RWPE2 (cell line): ENCODE results near the gene WDR88.
"Not testable (repeated sequence)": the region's sequence is repeated elsewhere in the genome, so short reads cannot be mapped to it uniquely, and the experiment has no call there.

Source experiments
- ATAC-seq: fragments of 200-7000 bp; cut with Tn5 transposase; 3 replicates; pipeline ENCODE4 v1.9.1; 2021; ENCODE audit warnings: low read depth
- DNase-seq: peaks from one replicate; pipeline ENCODE4 v3.0.0-alpha.2; 2020; ENCODE audit warnings: low spot score
- H3K27ac ChIP-seq: fragments of 450-650 bp; 2 replicates; pipeline ENCODE4 v1.5.1; 2017; ENCODE audit warnings: mild to moderate bottlenecking; ENCODE audit not compliant: poor library complexity, severe bottlenecking
- H3K27me3 ChIP-seq: fragments of 250-450 bp; sonication (Bioruptor Pico); 2 replicates; pipeline ENCODE4 v1.5.1; 2021; ENCODE audit warnings: mild to moderate bottlenecking, moderate library complexity; ENCODE audit not compliant: insufficient read depth, poor library complexity, severe bottlenecking
- H3K36me3 ChIP-seq: fragments of 250-450 bp; sonication (Bioruptor Pico); 2 replicates; pipeline ENCODE4 v1.5.1; 2020; ENCODE audit warnings: low read depth, mild to moderate bottlenecking, moderate library complexity
- H3K4me1 ChIP-seq: fragments of 250-450 bp; sonication (Bioruptor Pico); 2 replicates; pipeline ENCODE4 v1.5.1; 2021; ENCODE audit warnings: mild to moderate bottlenecking, moderate library complexity; ENCODE audit not compliant: insufficient read depth, poor library complexity, severe bottlenecking
- H3K4me3 ChIP-seq: fragments of 250-450 bp; sonication (Bioruptor Pico); 2 replicates; pipeline ENCODE4 v1.5.1; 2021; ENCODE audit warnings: mild to moderate bottlenecking, moderate library complexity; ENCODE audit not compliant: severe bottlenecking
- H3K9me3 ChIP-seq: fragments of 250-450 bp; sonication (Bioruptor Pico); 2 replicates; pipeline ENCODE4 v1.5.1; 2021; ENCODE audit warnings: mild to moderate bottlenecking, moderate library complexity; ENCODE audit not compliant: severe bottlenecking
- TF ChIP-seq, protein P1 (sequence below): fragments of 450-650 bp; IDR thresholded peaks from one replicate; pipeline ENCODE4 v1.5.1; 2017; ENCODE audit warnings: mild to moderate bottlenecking, moderate library complexity; ENCODE audit not compliant: poor library complexity, severe bottlenecking

The WDR88 gene

GRCh38 chr19:33159149-33159548, 27.2 kb downstream of the WDR88 start:
- DNase-seq = no peak
- Histone ChIP-seq H3K36me3 (no peaks in the 10 kb centered on the region), H3K27ac (no peak overlapping the region), H3K4me3 (no peak overlapping the region), H3K9me3 (no peaks in the 10 kb centered on the region), H3K27me3 (no peaks in the 10 kb centered on the region), H3K4me1 (no peaks in the 10 kb centered on the region)
- TF ChIP-seq, protein P1, sequence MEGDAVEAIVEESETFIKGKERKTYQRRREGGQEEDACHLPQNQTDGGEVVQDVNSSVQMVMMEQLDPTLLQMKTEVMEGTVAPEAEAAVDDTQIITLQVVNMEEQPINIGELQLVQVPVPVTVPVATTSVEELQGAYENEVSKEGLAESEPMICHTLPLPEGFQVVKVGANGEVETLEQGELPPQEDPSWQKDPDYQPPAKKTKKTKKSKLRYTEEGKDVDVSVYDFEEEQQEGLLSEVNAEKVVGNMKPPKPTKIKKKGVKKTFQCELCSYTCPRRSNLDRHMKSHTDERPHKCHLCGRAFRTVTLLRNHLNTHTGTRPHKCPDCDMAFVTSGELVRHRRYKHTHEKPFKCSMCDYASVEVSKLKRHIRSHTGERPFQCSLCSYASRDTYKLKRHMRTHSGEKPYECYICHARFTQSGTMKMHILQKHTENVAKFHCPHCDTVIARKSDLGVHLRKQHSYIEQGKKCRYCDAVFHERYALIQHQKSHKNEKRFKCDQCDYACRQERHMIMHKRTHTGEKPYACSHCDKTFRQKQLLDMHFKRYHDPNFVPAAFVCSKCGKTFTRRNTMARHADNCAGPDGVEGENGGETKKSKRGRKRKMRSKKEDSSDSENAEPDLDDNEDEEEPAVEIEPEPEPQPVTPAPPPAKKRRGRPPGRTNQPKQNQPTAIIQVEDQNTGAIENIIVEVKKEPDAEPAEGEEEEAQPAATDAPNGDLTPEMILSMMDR = no peak
- ATAC-seq = no peak

DNA sequence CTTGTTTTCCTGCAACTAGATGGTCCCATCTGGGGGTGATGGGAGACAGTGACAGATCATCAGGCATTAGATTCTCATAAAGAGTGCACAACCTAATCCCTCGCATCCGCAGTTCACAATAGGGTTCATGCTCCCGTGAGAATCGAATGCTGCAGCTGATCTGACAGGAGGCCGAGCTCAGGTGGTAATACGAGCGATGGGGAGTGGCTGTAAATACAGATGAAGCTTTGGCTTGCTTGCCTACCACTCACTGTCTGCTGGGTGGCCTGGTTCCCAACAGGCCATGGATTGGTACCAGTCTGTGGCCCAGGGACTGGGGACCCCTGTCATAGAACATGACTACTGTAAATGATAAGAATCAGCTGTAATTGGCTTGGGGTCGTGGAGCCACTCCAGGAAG, 28.0 kb downstream of the WDR88 start:
- Histone ChIP-seq H3K4me3 (no peak overlapping the region), H3K4me1 (no peaks in the 10 kb centered on the region), H3K27ac (no peak overlapping the region), H3K27me3 (no peaks in the 10 kb centered on the region), H3K36me3 (no peaks in the 10 kb centered on the region), H3K9me3 (no peaks in the 10 kb centered on the region)
- no peak for ATAC-seq
- TF ChIP-seq, protein P1 = no peak
- no peak for DNase-seq

DNA sequence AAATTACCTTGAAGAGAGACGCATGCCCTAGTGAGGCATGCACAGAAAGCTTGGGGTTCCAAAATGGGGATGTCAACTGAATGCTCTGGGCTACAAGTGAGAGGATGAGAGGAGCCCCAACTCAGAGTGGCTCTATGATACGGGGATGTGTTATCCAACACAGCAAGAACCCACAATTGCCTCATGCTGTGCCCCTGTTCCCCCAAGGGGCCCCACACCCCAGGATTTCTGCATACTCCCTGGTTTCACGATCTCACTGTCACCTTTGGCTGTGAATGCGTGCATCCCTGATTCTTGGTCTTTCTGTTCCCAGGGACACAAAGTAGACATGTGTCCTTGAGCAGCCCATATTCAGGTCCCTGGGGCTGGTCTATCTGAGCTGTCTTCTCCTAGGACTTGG, 29.3 kb downstream of the WDR88 start:
- TF ChIP-seq, protein P1 = no peak

DNA sequence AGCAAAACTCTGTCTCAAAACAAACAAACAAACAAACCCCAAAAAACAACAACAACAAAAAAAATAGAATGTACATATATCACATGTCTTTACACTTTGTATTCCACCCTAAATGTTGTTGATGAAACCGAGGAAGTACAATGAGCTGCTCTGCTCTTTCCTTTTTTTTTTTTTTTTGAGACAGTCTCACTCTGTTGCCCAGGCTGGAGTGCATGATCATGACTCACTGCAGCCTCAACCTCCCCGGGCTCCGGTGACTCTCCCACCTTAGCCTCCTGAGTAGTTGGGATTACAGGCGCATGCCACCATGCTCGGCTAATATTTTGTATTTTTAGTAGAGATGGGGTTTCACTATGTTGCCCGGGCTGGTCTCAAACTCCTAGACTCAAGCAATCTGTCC, 31.6 kb downstream of the WDR88 start:
- no peak for DNase-seq
- no peak for ATAC-seq
- Histone ChIP-seq H3K9me3 (no peaks in the 10 kb centered on the region), H3K4me3 (no peak overlapping the region), H3K36me3 (no peaks in the 10 kb centered on the region), H3K27ac (no peak overlapping the region), H3K4me1 (no peaks in the 10 kb centered on the region), H3K27me3 (no peaks in the 10 kb centered on the region)
- TF ChIP-seq, protein P1 = no peak

More for the DNA sequence above, 29.3 kb downstream of the WDR88 start:
- no peak overlapping the region for H3K4me3 ChIP-seq
- H3K36me3 ChIP-seq = no peaks in the 10 kb centered on the region
- no peaks in the 10 kb centered on the region for H3K4me1 ChIP-seq
- DNase-seq (no peak), ATAC-seq (no peak)
- H3K27me3 ChIP-seq = no peaks in the 10 kb centered on the region
- no peak overlapping the region for H3K27ac ChIP-seq
- H3K9me3 ChIP-seq = no peaks in the 10 kb centered on the region

DNA sequence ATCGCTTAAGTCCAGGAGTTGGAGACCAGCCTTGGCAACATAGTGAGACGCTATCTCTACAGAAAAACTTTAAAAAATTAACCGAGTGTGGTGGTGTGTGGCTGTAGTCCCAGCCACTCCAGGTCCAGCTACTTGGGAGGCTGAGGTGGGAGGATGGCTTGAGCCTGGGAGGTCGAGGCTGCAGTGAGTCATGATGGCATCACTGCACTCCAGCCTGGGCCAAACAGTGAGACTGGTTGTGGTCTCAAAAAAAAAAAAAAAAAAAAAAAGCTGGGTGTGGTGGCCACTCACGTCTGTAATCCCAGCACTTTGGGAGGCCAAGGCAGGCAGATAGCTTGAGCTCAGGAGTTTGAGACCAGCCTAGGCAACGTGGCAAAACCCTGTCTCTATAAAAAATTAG, 34.1 kb downstream of the WDR88 start:
- not testable (repeated sequence) for H3K27me3 ChIP-seq, H3K27ac ChIP-seq, H3K9me3 ChIP-seq, ATAC-seq, H3K4me1 ChIP-seq, H3K4me3 ChIP-seq, DNase-seq, H3K36me3 ChIP-seq
